ENCODE data around the gene ANTKMT. TPM values are rescaled to one million over a fixed set of nuclear protein-coding genes. Genes with fewer than 3 reads are reported as not detected.

The ANTKMT gene
- total RNA-seq, 4 donors from 2014 or later = 6.2 to 21.1 (median 19.1) TPM

DNA sequence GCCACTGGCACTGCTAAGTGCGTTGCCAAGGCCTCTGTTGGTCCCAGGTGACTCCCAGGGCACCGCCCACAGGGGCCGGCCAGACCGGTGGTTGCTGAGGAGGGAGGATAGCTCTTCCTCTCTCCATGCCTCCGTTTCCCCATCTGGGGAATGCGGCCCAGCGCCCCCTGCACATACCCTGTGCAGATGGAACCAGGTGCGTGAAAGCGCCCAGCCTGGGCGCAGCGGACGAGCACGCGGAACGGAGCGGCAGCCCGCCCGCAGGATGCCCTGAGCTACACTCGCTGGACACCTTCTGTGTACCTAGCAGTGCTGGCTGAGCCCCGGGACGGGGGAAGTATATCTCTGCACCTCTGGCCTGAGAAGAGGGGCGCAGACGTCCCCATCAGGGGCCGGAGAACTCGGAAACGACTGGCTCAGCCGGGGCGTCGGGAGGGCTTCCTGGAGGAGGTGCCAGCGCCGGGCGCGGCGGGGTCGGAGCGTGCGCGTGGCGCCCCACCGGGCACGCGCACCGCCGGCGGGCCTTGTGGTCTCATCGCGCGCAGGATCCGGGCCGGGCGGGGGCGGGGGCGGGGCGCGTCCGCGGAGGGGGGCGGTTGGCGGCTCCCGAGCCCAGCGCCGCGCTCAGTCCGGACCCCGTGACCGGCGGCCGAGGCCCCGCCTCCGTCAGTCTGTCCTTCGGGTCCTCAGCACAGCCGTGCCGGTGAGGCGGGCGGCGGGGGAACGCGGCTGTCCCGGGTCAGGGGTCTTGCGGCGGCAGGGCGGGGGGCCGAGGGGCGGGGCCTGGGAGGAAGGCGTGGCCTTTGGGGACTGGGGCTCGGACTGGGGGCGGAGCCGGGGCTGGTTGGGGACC lies 5.7 kb downstream of the ANTKMT start, which contains the start of the genes CCDC78 and HAGHL:
TSS of gene CCDC78 (minus strand) at position 6 of the 853 bp plus-strand sequence. CDS start 76 bp downstream, outside the sequence.
TSS of gene HAGHL (plus strand) at position 669 of the 853 bp plus-strand sequence. CDS start 404 bp downstream, outside the sequence.
- Histone ChIP-seq H3K36me3 (no peaks in the 10 kb centered on the region), H3K27ac (no peak within 1 kb of the TSS), H3K4me1 (peaks cover 0 to 22% of the 10 kb centered on the region in 2 donors), H3K4me3 (peak within 1 kb of the TSS; percentile 16 to 22), H3K27me3 (peaks cover 0 to 28% of the 10 kb centered on the region in 2 donors), H3K9me3 (no peaks in the 10 kb centered on the region)
- no peak for DNase-seq
- intact Hi-C loops (cut with DNase I; ENCODE audit: low total_unique reads) = no loop called here
- TF ChIP-seq POLR2A (IDR thresholded peaks at IDR 0.05) = no peak
- TF ChIP-seq, protein P1, sequence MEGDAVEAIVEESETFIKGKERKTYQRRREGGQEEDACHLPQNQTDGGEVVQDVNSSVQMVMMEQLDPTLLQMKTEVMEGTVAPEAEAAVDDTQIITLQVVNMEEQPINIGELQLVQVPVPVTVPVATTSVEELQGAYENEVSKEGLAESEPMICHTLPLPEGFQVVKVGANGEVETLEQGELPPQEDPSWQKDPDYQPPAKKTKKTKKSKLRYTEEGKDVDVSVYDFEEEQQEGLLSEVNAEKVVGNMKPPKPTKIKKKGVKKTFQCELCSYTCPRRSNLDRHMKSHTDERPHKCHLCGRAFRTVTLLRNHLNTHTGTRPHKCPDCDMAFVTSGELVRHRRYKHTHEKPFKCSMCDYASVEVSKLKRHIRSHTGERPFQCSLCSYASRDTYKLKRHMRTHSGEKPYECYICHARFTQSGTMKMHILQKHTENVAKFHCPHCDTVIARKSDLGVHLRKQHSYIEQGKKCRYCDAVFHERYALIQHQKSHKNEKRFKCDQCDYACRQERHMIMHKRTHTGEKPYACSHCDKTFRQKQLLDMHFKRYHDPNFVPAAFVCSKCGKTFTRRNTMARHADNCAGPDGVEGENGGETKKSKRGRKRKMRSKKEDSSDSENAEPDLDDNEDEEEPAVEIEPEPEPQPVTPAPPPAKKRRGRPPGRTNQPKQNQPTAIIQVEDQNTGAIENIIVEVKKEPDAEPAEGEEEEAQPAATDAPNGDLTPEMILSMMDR (IDR thresholded peaks at IDR 0.05) = no peak

DNA sequence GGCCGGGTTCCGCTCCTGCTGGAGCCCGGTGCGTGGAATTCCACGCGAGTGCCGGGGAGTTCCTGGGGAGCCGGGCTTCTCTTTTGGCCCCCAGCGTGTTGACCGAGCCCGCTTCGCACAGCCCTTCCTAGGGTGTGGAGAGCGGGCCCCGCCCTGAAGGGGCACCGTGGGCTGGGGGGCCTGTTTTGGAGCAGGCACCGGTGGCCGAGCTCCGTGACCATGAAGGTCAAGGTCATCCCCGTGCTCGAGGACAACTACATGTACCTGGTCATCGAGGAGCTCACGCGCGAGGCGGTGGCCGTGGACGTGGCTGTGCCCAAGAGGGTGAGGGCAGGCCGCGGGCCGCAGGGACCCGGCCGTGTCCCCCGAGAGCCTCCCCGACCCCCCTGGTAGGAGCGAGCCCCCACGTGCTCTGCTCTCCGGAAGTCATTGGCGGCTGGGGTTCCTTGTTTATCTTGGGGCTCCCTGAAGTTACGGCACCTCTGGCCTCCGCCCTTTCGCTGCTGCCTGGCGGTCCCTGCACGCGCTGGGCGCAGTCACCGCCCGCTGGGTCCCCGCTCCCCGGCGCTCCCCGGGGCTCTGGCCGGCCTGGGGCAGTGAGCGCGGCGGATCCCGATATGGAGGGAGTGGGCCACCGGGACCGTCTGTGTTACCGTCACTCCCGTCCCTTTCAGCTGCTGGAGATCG lies 6.5 kb downstream of the ANTKMT start:
- TF ChIP-seq, protein P1 (IDR thresholded peaks at IDR 0.05) = no peak
- no peak for TF ChIP-seq POLR2A (IDR thresholded peaks at IDR 0.05)
- H3K4me3 ChIP-seq = peak overlapping the region; percentile 16 to 22
- H3K9me3 ChIP-seq = no peaks in the 10 kb centered on the region
- peaks cover 0 to 18% of the 10 kb centered on the region in 2 donors for H3K4me1 ChIP-seq
- no peak for DNase-seq
- no peaks in the 10 kb centered on the region for H3K36me3 ChIP-seq
- H3K27me3 ChIP-seq = peaks cover 0 to 28% of the 10 kb centered on the region in 2 donors
- no peak overlapping the region for H3K27ac ChIP-seq
- intact Hi-C loops (cut with DNase I; ENCODE audit: low total_unique reads) = no loop called here

DNA sequence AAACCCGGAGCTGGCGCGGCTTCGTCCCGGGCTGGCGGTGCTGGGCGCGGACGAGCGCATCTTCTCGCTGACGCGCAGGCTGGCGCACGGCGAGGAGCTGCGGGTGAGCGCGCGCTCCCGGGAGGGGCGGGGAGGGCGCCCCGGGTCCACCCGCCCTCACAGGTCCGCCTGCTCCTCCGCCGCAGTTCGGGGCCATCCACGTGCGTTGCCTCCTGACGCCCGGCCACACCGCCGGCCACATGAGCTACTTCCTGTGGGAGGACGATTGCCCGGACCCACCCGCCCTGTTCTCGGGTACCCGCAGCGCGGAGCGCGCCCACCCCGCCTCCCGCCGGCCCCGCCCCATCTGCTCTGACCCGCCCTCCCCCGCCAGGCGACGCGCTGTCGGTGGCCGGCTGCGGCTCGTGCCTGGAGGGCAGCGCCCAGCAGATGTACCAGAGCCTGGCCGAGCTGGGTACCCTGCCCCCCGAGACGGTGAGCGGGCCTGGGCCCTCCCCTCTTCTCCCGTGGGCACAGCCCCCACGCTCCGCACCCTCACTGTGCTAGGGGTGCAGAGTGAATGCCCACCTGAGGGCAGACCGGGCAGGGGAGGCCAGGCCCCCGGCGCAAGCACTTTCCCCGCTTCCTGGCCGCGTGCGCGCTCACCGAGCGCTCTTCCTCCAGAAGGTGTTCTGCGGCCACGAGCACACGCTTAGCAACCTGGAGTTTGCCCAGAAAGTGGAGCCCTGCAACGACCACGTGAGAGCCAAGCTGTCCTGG lies 7.4 kb downstream of the ANTKMT start:
- Histone ChIP-seq H3K27me3 (peaks cover 0 to 28% of the 10 kb centered on the region in 2 donors), H3K4me3 (peak overlapping the region in 1 of 2 donors; percentile 11)

DNA sequence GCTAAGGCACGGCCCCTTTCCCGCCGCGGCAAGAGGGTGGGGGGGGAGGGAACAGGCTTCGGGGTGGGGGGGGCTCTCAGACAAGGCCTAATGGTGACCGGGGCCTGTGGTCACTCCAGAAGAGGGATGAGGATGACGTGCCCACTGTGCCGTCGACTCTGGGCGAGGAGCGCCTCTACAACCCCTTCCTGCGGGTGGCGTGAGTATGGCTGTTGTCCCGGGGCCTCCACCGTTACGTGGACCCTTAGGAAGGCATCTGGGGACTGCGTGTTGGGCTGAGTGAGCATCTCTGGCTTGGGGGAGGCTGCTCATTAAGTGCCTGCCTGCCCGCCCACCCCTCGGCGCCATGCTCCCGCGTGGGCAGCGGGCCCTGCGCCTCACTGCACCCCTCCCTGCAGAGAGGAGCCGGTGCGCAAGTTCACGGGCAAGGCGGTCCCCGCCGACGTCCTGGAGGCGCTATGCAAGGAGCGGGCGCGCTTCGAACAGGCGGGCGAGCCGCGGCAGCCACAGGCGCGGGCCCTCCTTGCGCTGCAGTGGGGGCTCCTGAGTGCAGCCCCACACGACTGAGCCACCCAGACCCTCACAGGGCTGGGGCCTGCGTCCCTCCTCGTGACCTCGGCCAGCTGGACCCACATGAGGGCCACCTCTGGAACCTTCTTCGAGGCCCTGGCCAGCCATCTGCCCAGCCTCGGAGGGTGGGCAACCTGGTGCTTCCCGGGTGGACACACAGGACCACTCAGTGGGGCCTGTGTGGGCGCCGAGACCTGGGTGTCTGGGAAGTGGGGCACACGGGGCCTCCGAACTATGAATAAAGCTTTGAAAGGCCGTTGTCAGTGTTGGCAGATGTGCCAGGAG lies 8.2 kb downstream of the ANTKMT start:
- TF ChIP-seq, protein P1 (IDR thresholded peaks at IDR 0.05) = no peak
- no peak for TF ChIP-seq POLR2A (IDR thresholded peaks at IDR 0.05)
- no peaks in the 10 kb centered on the region for H3K9me3 ChIP-seq
- DNase-seq = no peak
- no peak overlapping the region for H3K4me3 ChIP-seq
- no peaks in the 10 kb centered on the region for H3K36me3 ChIP-seq
- H3K4me1 ChIP-seq = peaks cover 0 to 18% of the 10 kb centered on the region in 2 donors
- intact Hi-C loops (cut with DNase I; ENCODE audit: low total_unique reads) = no loop called here
- no peak overlapping the region for H3K27ac ChIP-seq
- H3K27me3 ChIP-seq = peaks cover 0 to 28% of the 10 kb centered on the region in 2 donors

More for the DNA sequence above, 7.4 kb downstream of the ANTKMT start:
- no peak for TF ChIP-seq POLR2A (IDR thresholded peaks at IDR 0.05)
- TF ChIP-seq, protein P1 (IDR thresholded peaks at IDR 0.05) = no peak
- DNase-seq = no peak
- intact Hi-C loops (cut with DNase I; ENCODE audit: low total_unique reads) = no loop called here
- Histone ChIP-seq H3K36me3 (no peaks in the 10 kb centered on the region), H3K9me3 (no peaks in the 10 kb centered on the region), H3K27ac (no peak overlapping the region), H3K4me1 (peaks cover 0 to 18% of the 10 kb centered on the region in 2 donors)
